ENCODE data around the gene SH3PXD2B.

The SH3PXD2B gene

GRCh38 chr5:172436078-172436878, 18.0 kb downstream of the SH3PXD2B start:
- no peak for DNase-seq

GRCh38 chr5:172435362-172436077, 18.8 kb downstream of the SH3PXD2B start:
- no peak for DNase-seq

- no peak for DNase-seq
These were observed 20.1 kb downstream of the SH3PXD2B start for GRCh38 chr5:172434251-172434650.

GRCh38 chr5:172433513-172433912, 20.8 kb downstream of the SH3PXD2B start:
- no peak for DNase-seq

DNA sequence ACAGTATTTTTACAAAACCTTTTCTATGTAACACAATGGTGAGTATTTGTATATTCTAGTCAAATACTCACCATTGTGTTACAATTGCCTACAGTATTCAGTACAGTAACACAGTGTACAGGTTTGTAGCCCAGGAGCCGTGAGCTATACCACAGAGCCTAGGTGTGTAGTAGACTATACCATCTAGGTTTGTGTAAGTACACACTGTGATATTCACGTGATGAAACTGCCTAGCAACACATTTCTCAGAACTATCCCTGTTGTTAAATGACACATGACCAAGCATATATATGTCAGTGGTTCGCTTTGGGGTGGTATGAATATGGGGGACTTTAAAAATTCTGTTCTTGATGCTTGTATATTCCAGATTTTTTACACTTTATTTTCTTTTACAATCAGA, 21.3 kb downstream of the SH3PXD2B start:
- no peak for DNase-seq

GRCh38 chr5:172430354-172430753, 24.0 kb downstream of the SH3PXD2B start:
- no peak for DNase-seq

DNA sequence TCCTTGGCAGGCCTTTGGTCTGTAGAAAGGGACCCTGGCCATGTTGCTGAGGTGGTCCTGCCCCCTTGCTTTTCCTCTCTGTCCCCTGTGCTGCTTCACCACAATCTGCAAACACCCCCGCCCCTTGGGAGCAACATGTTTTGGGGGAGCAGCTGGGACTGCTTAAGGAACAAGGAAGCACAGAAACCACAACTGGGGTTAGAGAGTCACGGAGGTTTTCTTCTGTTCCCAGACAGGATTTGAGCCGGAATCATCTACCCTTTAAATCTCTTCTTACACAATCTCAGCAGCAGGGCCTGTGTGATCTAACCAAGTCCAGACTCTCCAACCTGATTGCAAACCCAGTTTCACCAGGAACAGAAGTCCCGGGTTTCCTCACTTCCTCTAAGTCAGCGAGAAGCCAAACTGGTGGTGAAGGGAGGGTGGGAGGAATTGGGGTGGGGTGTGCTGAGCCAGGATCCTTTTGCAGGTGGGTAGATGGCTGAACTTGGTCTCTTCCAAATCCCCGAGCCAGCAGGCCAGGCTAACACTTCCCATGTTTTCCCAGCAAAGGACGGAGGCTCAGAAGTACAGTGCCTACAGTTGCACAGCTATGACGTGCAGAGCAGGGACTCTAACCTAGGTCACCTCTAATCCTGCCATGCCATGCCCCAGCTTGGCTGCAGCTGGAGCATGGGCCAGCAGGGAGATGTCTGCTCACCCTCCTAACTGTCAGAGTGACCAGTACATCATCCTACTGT, 25.0 kb downstream of the SH3PXD2B start:
- no peak for DNase-seq

DNA sequence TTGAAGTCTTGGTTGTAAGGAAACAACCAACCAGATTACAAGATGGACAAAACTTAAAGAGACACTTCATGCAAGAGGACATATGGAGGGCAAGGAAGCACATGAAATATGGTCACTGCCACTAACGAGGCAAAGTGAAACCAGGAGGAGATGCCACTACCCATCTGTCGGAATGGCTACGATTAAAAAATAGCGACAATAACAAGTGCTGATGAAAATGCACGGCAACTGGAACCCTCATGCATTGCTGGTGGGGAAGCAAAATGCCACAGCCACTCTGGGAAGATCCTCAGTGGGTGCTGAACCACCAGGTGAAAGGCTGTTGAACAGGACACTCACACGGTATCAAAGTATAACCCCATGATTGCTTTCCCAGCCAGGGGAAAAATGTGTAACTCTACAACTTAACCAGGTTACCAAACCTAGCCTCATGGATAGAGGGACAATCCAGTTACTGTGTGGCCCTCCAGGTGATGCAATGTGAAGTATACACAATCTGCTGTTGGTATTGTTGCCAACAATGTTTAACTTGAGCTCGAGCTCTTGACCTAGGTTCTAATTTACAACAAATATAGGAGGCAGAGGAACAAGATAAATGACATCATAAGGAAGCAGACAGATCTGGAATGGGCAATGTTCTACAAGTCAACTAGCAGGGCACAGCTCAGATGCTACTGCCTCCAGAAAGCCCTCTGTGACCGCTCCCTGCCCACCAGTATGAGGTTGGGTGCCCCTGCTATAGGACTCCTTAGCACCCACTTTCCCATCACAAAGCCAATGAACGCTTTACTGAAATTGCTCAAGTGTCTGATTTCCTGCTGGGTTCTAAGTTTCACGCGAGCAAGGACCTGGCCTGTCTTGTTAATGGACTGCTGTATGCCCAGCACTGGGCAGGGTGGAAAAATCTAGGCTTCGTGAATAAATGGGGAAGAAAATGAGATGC, 25.8 kb downstream of the SH3PXD2B start:
- DNase-seq: no peak

DNA sequence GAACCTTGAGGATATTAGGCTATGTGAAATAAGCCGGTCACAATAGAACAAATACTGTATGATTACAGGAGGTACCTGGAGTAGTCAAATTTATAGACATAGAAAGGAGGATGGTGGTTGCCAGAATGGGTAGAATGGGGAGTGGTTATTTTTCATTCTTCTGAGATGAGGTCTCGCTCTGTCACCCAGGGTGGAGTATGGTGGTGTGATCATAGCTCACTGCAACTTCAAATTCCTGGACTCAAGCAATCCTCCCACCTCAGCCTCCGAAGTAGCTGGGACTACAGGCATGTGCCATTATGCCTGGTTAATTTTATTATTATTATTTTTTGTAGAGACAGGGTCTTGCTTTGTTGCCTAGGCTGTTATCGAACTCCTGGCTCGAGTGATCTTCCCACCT, 27.1 kb downstream of the SH3PXD2B start:
- DNase-seq: no peak

DNA sequence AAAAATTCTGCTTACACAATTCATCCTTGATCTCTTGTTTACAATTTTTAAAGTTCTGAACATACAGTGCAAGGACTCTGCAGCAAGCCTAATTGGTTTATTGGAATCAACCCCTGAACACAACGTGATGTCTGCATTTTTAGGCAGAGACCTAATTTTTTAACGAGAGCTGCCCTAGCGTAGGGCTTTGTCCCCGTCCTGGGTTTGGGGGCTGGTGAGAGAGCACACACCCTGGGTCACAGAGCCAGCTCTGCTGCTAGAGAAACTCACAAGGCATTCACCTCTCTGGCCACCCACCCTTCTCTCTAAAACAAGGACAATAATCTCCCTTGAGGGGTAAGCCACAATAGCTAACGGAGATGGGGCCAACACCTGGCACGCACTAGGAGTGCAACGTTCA, 28.2 kb downstream of the SH3PXD2B start:
- no peak for DNase-seq

DNA sequence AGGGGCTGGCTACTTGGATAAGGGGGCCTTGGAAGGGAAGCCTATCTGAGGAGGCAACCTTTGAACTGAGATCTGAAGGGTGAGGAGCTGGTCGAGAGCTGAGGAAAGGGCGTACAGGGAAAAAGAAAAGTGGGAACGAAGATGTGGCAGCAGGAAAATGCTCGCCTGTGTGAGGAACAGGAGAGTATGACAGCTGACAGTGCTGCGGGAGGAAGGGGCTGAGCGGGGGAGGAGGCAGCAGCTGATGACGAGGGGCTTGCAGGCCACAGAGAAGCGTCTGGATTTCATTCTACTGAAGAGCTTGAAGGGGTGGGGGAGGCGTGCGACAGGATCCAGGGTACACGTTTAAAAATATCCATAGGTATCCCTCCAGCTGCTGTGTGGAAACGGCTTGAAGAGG, 28.9 kb downstream of the SH3PXD2B start:
- DNase-seq: no peak

- DNase-seq: no peak
These were observed 29.5 kb downstream of the SH3PXD2B start for GRCh38 chr5:172424808-172425207.

DNA sequence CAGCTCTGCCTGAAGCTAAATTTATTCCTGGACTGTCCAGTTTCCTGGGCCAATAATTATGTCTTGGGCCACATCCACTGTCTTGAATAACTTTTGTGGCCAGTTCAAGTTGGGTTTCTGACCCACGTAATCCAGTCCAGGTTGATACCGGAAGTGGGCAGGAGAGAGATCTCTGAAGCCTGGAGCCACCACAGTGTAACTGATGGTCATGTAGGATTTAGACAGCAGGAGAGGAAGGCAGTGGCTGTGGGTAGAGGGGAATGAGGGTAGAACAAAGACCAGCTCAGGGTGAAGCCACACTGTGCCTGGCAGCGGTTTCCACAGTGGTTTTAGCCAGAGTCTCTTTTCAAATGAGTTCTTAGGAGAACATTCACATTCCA, 30.2 kb downstream of the SH3PXD2B start:
- DNase-seq: no peak

DNA sequence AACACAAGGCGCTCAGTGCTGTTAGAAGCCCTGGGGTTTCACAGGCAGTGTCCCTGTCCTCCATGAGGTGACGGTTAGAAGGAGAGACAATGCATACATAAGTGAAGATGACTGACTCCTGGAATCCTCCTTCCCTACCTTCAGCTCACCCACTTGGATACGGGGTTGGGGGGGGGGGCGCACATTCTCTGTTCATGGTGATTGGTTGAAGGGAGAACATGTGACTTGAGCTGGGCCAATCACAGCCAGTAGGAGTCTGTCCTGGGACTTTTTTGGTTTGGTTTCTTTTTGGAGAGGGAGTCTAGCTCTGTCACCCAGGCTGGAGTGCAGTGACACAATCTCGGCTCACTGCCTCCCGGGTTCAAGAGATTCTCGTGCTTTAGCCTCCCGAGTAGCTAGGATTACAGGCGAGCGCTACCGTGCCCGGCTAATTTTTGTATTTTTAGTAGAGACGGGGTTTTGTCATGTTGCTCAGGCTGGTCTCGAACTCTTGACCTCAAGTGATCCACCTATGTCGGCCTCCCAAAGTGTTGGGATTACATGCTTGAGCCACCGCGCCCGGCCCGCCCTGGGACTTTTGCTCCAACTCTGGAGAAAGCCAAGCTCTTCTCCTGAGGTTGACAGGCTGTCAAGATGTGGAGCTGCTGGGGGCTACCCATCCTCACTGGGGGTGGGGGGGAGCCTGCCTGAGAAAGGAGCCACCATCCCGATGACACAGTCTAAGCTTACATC, 30.8 kb downstream of the SH3PXD2B start:
- DNase-seq: no peak

DNA sequence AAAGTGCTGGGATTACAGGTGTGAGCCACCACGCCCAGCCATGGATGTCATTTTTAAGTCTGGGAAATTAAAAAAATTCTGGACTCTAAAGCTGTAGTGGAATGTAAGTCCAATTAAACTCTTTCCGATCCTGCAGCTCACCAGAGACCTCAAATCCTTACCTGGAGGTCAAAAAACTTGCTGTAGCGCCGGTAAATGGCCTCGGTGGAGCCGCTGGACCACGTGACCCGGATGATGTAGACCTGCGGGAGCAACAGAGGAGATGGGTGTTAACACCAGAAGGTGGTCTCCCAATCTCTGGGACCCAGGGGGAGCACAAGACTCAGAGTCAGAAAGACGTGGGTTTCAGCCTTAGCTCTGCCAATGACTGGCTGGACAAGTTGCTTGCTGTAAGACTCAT, 32.1 kb downstream of the SH3PXD2B start:
- no peak for DNase-seq

- DNase-seq: no peak
These were observed 33.3 kb downstream of the SH3PXD2B start for GRCh38 chr5:172421020-172421419.

DNA sequence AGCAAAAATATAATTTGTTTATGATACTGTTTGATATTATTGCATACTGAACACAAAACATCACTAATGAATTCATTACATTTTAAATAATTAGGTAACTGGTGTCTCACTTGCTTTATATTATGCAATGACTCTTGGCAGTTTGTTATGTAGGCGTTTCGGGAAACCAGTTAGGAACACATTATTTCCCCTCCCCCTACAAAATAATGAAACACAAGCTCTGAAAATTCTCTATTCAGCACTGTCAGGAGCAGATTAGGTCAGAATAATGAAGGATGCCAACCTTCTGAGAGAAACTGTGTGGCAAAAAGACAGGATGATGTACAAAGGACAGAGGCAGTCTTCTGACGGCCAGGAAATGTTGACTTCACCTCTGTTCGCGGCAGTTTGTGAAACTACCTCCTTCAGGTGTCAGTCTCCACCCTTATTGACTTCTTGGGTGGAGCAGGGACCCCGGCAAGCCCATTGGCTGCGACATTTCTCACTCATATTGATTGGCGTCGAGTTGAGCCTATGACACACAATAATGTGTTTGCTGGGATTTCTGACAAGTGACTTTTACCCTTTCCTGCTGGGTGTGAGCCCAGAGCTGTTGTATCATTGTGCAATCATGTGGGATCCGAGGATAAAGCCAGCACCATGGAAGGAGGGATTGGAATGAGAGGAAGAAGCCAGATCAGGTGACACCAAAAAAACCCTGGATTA, 33.9 kb downstream of the SH3PXD2B start:
- no peak for DNase-seq

DNA sequence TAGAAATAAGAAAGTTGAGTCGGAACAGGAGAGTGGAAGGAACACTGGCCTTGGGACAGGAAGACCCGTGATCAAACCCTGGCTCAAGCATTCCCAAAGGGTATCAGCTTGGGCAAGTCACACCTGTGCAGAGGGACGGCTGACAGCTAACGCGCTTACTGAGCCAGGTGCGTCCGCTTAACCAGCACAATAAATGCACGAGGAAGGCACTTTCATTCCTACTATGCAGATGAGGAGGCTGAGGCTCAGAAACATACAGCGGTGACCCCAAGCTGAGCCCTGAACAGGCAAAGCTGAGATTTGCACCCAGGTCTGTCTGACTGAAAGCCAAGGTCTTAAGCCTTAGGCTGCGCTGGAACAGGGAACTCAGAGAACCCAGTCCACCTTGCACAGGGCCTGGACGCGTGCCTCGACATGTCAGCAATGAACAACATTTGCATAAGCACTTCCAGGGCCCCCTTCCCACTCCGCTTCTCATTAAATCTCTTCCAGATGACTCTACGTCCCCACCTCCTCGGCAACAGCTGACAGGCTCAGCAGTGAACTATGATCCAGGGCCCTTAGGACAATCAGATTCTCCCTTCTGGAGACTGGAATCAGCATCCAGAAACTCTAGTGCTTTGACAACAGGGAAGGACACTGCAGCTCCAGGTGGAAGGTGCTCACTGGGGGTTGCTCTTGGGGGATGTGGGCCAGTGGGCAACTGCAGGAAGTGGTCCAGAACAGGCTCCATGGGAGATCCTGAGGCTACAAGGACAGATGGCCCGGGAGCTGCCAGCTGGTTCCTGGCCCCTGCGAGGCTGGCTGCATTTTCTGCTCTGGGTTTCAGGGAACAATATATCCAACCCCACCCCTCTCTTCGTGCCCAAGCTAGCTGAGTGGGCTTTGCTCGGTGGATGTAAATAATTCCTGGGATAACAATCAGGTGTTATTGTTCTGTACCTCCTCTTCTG, 35.2 kb downstream of the SH3PXD2B start:
- no peak for DNase-seq

DNA sequence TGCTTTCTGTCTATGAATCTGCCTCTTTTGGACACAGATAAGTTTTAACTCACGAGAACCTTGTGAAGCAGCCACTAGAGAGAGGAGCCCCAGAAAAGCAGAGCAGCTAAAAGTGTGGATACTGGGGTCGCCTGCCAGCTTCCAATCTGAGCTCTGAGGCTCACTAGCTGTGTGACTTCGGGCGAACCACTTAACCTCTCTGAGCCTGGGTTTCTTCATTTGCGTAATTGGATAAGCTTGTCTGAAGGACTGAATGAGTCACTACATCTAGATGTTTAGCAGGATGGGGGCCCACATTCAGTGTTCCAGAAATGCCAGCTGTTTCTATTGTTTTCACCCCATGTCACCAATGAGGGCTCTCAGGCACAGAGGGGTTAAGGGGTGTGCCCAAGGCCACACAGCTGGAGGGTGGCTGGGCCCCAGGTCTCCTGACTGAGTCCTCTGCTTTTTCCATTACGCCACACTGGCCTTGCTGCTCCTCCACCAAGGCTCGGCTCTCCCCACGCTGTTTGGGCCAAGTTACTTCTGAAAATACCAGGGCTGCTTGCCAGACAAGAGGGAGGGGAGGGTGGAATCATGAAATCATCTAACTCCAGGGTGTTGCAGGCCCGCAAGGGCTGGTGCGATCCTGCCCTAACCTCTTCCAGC, 36.2 kb downstream of the SH3PXD2B start:
- DNase-seq: no peak
